HG02642 (cell line): ENCODE measurements around the gene GADD45B.
"Not testable (repeated sequence)": the region's sequence is repeated elsewhere in the genome, so short reads cannot be mapped to it uniquely, and the experiment has no call there.

Source experiments
- ATAC-seq: cut with Tn5 transposase; IDR thresholded peaks from one replicate; pipeline ENCODE4 v1.9.1; 2021; ENCODE audit warnings: mild to moderate bottlenecking; ENCODE audit not compliant: unreplicated experiment, poor library complexity

GADD45B gene

GRCh38 chr19:2463694-2464093 lies 12.2 kb upstream of the GADD45B start:
- not testable (repeated sequence) for ATAC-seq

- ATAC-seq, result no peak
Observed at GRCh38 chr19:2464389-2464788, 11.5 kb upstream of the GADD45B start.

- ATAC-seq, result no peak
Observed at GRCh38 chr19:2468596-2468995, 7.3 kb upstream of the GADD45B start.

GRCh38 chr19:2469102-2469914 lies 6.6 kb upstream of the GADD45B start:
- no peak for ATAC-seq

DNA sequence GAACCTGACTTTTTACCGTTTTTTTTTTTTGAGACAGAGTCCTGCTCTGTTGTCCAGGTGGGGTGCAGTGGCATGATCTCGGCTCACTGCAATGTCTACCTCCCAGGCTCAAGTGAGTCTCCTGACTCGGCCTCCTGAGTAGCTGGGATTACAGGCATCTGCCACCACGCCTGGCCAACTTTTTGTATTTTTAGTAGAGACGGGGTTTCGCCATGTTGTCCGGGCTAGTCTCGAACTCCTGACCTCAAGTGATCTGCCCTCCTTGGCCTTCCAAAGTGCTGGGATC lies 6.1 kb upstream of the GADD45B start:
- not testable (repeated sequence) for ATAC-seq

- ATAC-seq, result peak; percentile 32
Observed at GRCh38 chr19:2474232-2475017, 1.5 kb upstream of the GADD45B start.

- ATAC-seq, result peak; percentile 8
Observed at GRCh38 chr19:2475018-2475701, 767 bp upstream of the GADD45B start.

DNA sequence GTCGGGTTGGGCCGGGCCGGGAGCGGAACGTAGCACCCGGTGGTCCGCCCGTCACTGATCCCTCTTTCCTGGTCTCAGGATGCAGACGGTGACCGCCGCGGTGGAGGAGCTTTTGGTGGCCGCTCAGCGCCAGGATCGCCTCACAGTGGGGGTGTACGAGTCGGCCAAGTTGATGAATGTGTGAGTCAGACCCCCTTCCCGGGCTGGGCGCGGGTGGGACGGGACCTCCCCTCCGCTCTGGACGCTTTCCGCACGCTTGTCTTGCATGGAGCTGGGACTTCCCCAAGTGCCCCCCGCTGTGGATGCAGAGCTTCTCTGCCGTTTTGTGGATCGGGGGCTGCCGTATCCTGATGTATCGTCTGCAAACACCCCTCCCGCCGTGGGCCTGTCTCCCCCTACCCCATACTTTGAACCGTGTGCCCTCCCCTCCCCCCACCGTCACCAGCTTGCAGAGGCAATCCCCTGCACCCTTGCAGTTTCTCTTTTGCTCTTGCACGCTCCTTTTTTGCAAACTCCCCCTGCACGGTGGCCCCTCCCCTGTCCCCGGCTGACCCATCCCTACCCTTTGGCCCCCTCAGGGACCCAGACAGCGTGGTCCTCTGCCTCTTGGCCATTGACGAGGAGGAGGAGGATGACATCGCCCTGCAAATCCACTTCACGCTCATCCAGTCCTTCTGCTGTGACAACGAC lies 669 bp downstream of the GADD45B start:
- no peak for ATAC-seq

DNA sequence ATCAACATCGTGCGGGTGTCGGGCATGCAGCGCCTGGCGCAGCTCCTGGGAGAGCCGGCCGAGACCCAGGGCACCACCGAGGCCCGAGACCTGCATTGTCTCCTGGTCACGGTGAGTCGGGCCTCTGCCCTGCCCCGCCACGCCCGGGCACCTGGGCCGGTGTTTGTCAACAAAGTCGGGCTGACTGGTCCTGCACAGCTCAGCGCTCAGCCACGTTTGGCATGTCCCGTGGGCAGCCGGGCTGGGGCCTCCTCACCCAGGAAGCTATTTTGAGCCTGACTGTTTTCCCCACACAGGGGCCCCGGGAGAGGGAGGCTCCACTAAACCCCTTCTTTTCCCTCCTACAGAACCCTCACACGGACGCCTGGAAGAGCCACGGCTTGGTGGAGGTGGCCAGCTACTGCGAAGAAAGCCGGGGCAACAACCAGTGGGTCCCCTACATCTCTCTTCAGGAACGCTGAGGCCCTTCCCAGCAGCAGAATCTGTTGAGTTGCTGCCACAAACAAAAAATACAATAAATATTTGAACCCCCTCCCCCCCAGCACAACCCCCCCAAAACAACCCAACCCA lies 1.3 kb downstream of the GADD45B start:
- no peak for ATAC-seq

DNA sequence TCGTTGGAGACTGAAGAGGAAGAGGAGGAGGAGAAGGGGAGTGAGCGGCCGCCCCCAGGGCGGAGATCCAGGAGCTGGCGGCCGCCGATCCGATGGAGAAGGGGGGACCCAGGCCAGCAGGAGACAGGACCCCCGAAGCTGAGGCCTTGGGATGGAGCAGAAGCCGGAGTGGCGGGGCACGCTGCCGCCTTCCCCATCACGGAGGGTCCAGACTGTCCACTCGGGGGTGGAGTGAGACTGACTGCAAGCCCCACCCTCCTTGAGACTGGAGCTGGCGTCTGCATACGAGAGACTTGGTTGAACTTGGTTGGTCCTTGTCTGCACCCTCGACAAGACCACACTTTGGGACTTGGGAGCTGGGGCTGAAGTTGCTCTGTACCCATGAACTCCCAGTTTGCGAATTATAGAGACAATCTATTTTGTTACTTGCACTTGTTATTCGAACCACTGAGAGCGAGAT lies 1.8 kb downstream of the GADD45B start:
- ATAC-seq, result no peak

GRCh38 chr19:2478278-2478755 lies 2.4 kb downstream of the GADD45B start:
- ATAC-seq, result no peak

DNA sequence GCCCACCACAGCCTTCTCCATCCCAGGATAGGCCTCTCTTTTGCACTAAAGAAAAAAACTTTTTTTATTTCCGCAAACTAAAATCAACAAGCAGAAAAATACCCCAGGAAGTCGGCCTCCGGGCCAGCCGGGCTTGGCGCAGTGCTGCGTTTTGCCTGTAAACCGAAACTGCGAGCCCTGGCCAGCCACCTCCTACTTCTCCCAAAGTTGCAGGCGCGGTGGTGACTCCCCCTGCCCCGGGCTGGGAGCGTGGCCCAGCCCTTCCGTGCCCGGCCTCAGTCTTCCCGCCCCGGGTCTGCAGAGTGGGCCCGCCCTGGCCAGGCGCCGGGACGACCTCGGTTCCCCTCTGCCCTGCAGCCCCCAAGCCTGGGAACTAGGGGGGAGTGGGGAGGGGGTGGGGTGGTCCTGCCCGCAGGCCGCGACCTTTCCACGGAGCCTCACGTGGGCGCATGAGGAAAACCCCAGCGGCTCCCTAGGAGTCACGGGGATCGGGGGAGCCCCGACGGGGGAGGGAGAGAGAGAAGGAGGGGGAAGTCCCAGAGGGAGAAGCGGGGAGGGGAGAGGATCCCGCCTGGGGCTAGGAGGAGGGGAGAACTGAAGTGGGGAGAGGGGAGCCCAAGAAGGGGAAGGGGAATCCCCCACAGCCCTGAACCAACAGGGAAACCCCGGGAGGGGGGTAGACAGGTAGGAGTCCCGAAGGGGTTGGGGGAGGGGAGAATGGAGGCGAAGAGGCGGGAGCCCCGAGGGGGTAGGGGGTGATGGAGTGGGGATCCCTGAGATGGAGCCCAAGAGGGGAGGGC lies 3.0 kb downstream of the GADD45B start:
- no peak for ATAC-seq

GRCh38 chr19:2479556-2480194 lies 3.7 kb downstream of the GADD45B start:
- ATAC-seq, result no peak

GRCh38 chr19:2481466-2481865 lies 5.5 kb downstream of the GADD45B start:
- ATAC-seq, result no peak

DNA sequence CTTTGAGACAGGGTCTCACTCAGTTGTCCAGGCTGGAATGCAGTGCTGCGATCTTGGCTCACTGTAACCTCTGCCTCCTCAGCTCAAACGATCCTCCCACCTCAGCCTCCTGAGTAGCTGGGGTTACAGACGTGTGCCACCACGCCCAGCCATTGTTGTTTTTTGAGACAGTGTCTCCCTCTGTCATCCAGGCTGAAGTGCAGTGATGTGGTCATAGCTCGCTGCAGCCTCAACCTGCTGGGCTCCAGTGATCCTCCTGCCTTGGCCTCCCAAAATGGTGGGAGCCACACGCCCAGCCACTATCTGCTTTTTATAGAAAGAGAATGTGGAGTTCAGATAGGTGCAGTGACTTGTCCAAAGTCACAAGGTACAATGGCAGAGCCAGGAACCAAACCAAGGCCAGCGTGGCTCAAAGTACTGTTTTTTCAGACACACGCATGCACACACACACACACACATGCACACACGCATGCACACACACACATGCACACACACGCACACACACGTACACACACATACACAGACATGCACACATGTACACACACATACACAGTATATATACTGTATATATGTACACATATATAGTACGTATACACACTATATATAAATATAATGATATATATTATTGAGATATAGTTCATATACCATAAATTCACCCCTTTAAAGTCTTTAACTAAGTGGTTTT lies 6.6 kb downstream of the GADD45B start:
- no peak for ATAC-seq

- no peak for ATAC-seq
Observed at GRCh38 chr19:2483084-2483483, 7.2 kb downstream of the GADD45B start.

DNA sequence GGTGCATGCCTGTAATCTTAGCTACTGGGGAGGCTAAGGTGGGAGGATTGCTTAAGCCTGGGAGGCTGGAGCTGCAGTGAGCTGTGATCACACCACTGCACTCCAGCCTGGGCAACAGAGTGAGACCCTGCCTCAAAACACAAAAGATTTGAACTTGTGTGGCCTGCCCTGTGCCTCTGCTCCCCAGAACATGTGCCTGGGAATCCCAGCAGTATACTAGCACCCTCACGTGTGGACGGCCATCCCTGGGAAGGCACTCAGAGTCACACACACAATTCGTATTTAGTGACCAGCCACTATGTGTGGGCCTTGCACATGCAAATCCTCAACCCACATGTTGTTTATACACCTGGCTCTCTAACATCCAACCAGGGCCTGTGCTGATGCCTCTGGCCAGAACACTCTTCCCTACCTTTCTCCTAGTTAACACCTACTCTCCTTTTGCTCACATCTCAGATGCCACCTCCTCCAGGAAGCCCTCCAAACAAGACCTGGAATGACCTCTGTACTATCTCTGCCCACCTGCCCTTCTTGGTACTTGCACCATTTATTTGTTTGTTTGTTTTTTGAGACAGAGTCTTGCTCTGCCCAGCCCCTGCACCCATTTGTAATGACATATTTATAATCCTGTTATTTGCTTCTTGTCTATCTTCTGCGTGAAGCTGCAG lies 7.7 kb downstream of the GADD45B start:
- ATAC-seq, result no peak
